IMR-90 (cell line): ENCODE data around the gene CD276. TPM values are rescaled to one million over a fixed set of nuclear protein-coding genes. Genes with fewer than 3 reads are reported as not detected.

Experiments
- ATAC-seq: fragments of 200-7000 bp; cut with Tn5 transposase; 2 replicates; pipeline ENCODE4 v1.9.1; 2020; ENCODE audit warnings: low read depth, mild to moderate bottlenecking, moderate library complexity
- BruUV-seq: library from RNA; stranded (reverse); fragments of 400-500 nt; replicated peaks from 2 replicates; lab custom pipeline; 2021; lab: Mats Ljungman, UMichigan
- CTCF ChIA-PET: fragments of 300-600 bp; formaldehyde crosslinking; extraction: SDS; loops from one replicate; lab custom pipeline; 2021; ENCODE audit warnings: antibody characterized with exemption; lab: Yijun Ruan, JAX
- POLR2A ChIA-PET: fragments of 300-600 bp; sonication (Branson Sonifier 250); formaldehyde crosslinking; loops from one replicate; lab custom pipeline; 2022; ENCODE audit warnings: antibody characterized with exemption; ENCODE audit not compliant: unreplicated experiment; lab: Charles Lee
- DNase-seq: peaks from one replicate; pipeline ENCODE4 v3.0.0; 2013
- H2AFZ ChIP-seq: replicated peaks from 2 replicates; pipeline ENCODE3; 2013; ENCODE audit warnings: low read length, mild to moderate bottlenecking; ENCODE audit not compliant: poor library complexity
- H2AK5ac ChIP-seq: 2 replicates; pipeline ENCODE4 v1.6.1; 2013; ENCODE audit warnings: low read depth, low read length, inconsistent platforms
- H2AK9ac ChIP-seq: replicated peaks from 2 replicates; pipeline ENCODE3; 2013; ENCODE audit warnings: mild to moderate bottlenecking, low read depth, low read length, moderate library complexity; ENCODE audit not compliant: poor library complexity
- H2BK120ac ChIP-seq: 2 replicates; pipeline ENCODE4 v1.6.1; 2013; ENCODE audit warnings: low read depth, low read length, inconsistent platforms
- H2BK15ac ChIP-seq: 3 replicates; pipeline ENCODE4 v1.6.1; 2013; ENCODE audit warnings: low read depth, low read length, inconsistent platforms
- H2BK20ac ChIP-seq: 2 replicates; pipeline ENCODE4 v1.6.1; 2013; ENCODE audit warnings: low read depth, mild to moderate bottlenecking, inconsistent platforms, low read length, moderate library complexity
- H2BK5ac ChIP-seq: 2 replicates; pipeline ENCODE4 v1.6.1; 2013; ENCODE audit warnings: mild to moderate bottlenecking, low read depth, low read length, inconsistent platforms; ENCODE audit not compliant: poor library complexity, severe bottlenecking
- H3K14ac ChIP-seq: replicated peaks from 2 replicates; pipeline ENCODE4 v1.6.1; 2013; ENCODE audit warnings: low read depth, low read length, inconsistent platforms
- H3K18ac ChIP-seq: 2 replicates; pipeline ENCODE4 v1.6.1; 2013; ENCODE audit warnings: low read depth, low read length, control low read depth
- H3K23ac ChIP-seq: 2 replicates; pipeline ENCODE4 v1.6.1; 2013; ENCODE audit warnings: low read depth, low read length, inconsistent platforms
- H3K27ac ChIP-seq: 2 replicates; pipeline ENCODE4 v1.5.1; 2013; ENCODE audit warnings: mild to moderate bottlenecking, control low read depth, low read length; ENCODE audit not compliant: insufficient read depth
- H3K27me3 ChIP-seq: 2 replicates; pipeline ENCODE4 v1.6.1; 2013; ENCODE audit warnings: low read length; ENCODE audit not compliant: control insufficient read depth, insufficient read depth
- H3K36me3 ChIP-seq: 2 replicates; pipeline ENCODE4 v1.6.1; 2013; ENCODE audit warnings: low read length, mixed read lengths; ENCODE audit not compliant: control insufficient read depth, insufficient read depth
- H3K4ac ChIP-seq: 2 replicates; pipeline ENCODE4 v1.6.1; 2013; ENCODE audit warnings: low read depth, low read length, inconsistent platforms
- H3K4me1 ChIP-seq: 2 replicates; pipeline ENCODE4 v1.6.1; 2013; ENCODE audit warnings: low read length, mixed read lengths; ENCODE audit not compliant: control insufficient read depth, insufficient read depth
- H3K4me2 ChIP-seq: 2 replicates; pipeline ENCODE4 v1.6.1; 2013; ENCODE audit warnings: low read depth, mild to moderate bottlenecking, control low read depth, low read length, moderate library complexity
- H3K4me3 ChIP-seq: 2 replicates; pipeline ENCODE4 v1.5.1; 2013; ENCODE audit warnings: low read depth, mild to moderate bottlenecking, control low read depth, low read length, moderate library complexity; ENCODE audit not compliant: insufficient read depth
- H3K56ac ChIP-seq: 2 replicates; pipeline ENCODE4 v1.6.1; 2013; ENCODE audit warnings: low read length, inconsistent platforms; ENCODE audit not compliant: insufficient read depth; ENCODE audit errors: extremely low read depth
- H3K79me1 ChIP-seq, 2 experiments: 2 replicates each; pipeline ENCODE4 v1.6.1; 2013; ENCODE audit warnings: low read length in 2 of 2, inconsistent platforms in 1 of 2, low read depth in 1 of 2
- H3K9ac ChIP-seq: 2 replicates; pipeline ENCODE4 v1.6.1; 2013; ENCODE audit warnings: low read depth, low read length, control low read depth
- H3K9me1 ChIP-seq: 2 replicates; pipeline ENCODE4 v1.6.1; 2013; ENCODE audit warnings: low read length, inconsistent platforms; ENCODE audit not compliant: insufficient read depth
- H3K9me3 ChIP-seq: 2 replicates; pipeline ENCODE4 v1.6.1; 2013; ENCODE audit warnings: low read length; ENCODE audit not compliant: control insufficient read depth, insufficient read depth
- H4K20me1 ChIP-seq: 2 replicates; pipeline ENCODE4 v1.6.1; 2013; ENCODE audit warnings: low read length, inconsistent platforms; ENCODE audit not compliant: insufficient read depth
- H4K5ac ChIP-seq: 2 replicates; pipeline ENCODE4 v1.6.1; 2013; ENCODE audit warnings: mild to moderate bottlenecking, low read depth, low read length, control low read depth
- H4K8ac ChIP-seq, 2 experiments: 2 replicates each; pipeline ENCODE4 v1.6.1; 2013; ENCODE audit warnings: low read depth in 2 of 2, low read length in 2 of 2, control low read depth in 1 of 2, inconsistent platforms in 1 of 2
- H4K91ac ChIP-seq: 2 replicates; pipeline ENCODE4 v1.6.1; 2013; ENCODE audit warnings: low read depth, low read length, inconsistent platforms; ENCODE audit not compliant: insufficient read depth
- BHLHE40 ChIP-seq: fragments of 150-350 bp; IDR thresholded peaks from 2 replicates; pipeline ENCODE4 v1.6.1; 2016; ENCODE audit warnings: mild to moderate bottlenecking, low read depth, low read length
- CEBPB ChIP-seq: IDR thresholded peaks from 2 replicates; pipeline ENCODE4 v1.6.1; 2012; ENCODE audit warnings: low read depth, low read length, improper control_type of control experiment
- CHD1 ChIP-seq: IDR thresholded peaks from 2 replicates; pipeline ENCODE4 v1.6.1; 2012; ENCODE audit warnings: low read depth, low read length, improper control_type of control experiment
- FOS ChIP-seq: fragments of 150-350 bp; IDR thresholded peaks from 2 replicates; pipeline ENCODE4 v1.6.1; 2016; ENCODE audit warnings: low read depth, low read length
- MAFK ChIP-seq: IDR thresholded peaks from 2 replicates; pipeline ENCODE4 v1.6.1; 2012; ENCODE audit warnings: low read depth, low read length, improper control_type of control experiment
- MAZ ChIP-seq: IDR thresholded peaks from 2 replicates; pipeline ENCODE4 v1.6.1; 2012; ENCODE audit warnings: low read depth, mild to moderate bottlenecking, low read length, improper control_type of control experiment, moderate library complexity, borderline replicate concordance
- MXI1 ChIP-seq: IDR thresholded peaks from 2 replicates; pipeline ENCODE4 v1.6.1; 2012; ENCODE audit warnings: low read depth, mild to moderate bottlenecking, low read length, moderate library complexity, borderline replicate concordance
- NFE2L2 ChIP-seq: fragments of 150-350 bp; IDR thresholded peaks from 2 replicates; pipeline ENCODE4 v1.6.1; 2016; ENCODE audit warnings: low read depth, mild to moderate bottlenecking, low read length
- POLR2A ChIP-seq: IDR thresholded peaks from 2 replicates; pipeline ENCODE4 v1.6.1; 2012; ENCODE audit warnings: mild to moderate bottlenecking, low read depth, low read length
- RAD21 ChIP-seq: IDR thresholded peaks from 2 replicates; pipeline ENCODE4 v1.6.1; 2012; ENCODE audit warnings: low read length, improper control_type of control experiment
- RCOR1 ChIP-seq: IDR thresholded peaks from 2 replicates; pipeline ENCODE4 v1.6.1; 2012; ENCODE audit warnings: mild to moderate bottlenecking, low read length, improper control_type of control experiment; ENCODE audit not compliant: insufficient replicate concordance
- RFX5 ChIP-seq: IDR thresholded peaks from 2 replicates; pipeline ENCODE4 v1.8.0; 2012; ENCODE audit warnings: low read depth, mild to moderate bottlenecking, low read length, moderate library complexity
- SMC3 ChIP-seq: fragments of 150-350 bp; IDR thresholded peaks from 2 replicates; pipeline ENCODE4 v1.6.1; 2016; ENCODE audit warnings: low read depth, mild to moderate bottlenecking, antibody characterized with exemption, low read length, moderate library complexity
- WGBS, 2 experiments: methylation state at CpG; one replicate each; pipeline versions ENCODE4 v1.1.5 to v1.1.7; 2013; ENCODE audit warnings: missing lambda C conversion rate in 2 of 2; ENCODE audit not compliant: insufficient read length in 1 of 2; ENCODE audit errors: extremely low coverage in 2 of 2; 5-methylcytosine and 5-hydroxymethylcytosine counted together
- dilution Hi-C: fragments of 300-500 bp; cut with HindIII; formaldehyde crosslinking; loops from one replicate; pipeline ENCODE4 v1.14.3; 2018; ENCODE audit warnings: low sequenced_read_pairs; ENCODE audit not compliant: unreplicated experiment
- in situ Hi-C: fragments of 300-500 bp; cut with MboI; formaldehyde crosslinking; loops from 3 replicates; pipeline ENCODE4 v1.14.3; 2019; ENCODE audit warnings: low sequenced_read_pairs, inconsistent platforms, mixed read lengths
- intact Hi-C: fragments of 100-400 bp; cut with micrococcal nuclease; formaldehyde crosslinking; loops from 2 replicates; pipeline ENCODE4 v1.10.0; 2022
- polyA plus RNA-seq, 3 experiments: library from polyadenylated mRNA; depleted of rRNA; stranded (reverse); fragments of >200 nt; gene quantifications; 2 replicates each; pipeline ENCODE4 v1.2.3, GENCODE V29; 2012; ENCODE audit warnings: low replicate concordance in 1 of 3
- total RNA-seq: library from RNA; depleted of rRNA; stranded (reverse); fragments of >200 nt; gene quantifications from 2 replicates; pipeline ENCODE4 v1.2.3, GENCODE V29; 2012
- TF ChIP-seq, protein P1 (sequence below): fragments of 150-350 bp; IDR thresholded peaks from 2 replicates; pipeline ENCODE4 v1.6.1; 2016; ENCODE audit warnings: low read depth, mild to moderate bottlenecking, low read length, moderate library complexity, borderline replicate concordance
- TF ChIP-seq, protein P2 (sequence below): fragments of 150-350 bp; IDR thresholded peaks from 2 replicates; pipeline ENCODE4 v1.6.1; 2017; ENCODE audit warnings: mild to moderate bottlenecking, antibody characterized with exemption, low read length, low read depth

The CD276 gene
- total and polyA plus RNA-seq, 2 of the 4 experiments (the other 2 are of a cell fraction), result 30.8 to 149 TPM

DNA sequence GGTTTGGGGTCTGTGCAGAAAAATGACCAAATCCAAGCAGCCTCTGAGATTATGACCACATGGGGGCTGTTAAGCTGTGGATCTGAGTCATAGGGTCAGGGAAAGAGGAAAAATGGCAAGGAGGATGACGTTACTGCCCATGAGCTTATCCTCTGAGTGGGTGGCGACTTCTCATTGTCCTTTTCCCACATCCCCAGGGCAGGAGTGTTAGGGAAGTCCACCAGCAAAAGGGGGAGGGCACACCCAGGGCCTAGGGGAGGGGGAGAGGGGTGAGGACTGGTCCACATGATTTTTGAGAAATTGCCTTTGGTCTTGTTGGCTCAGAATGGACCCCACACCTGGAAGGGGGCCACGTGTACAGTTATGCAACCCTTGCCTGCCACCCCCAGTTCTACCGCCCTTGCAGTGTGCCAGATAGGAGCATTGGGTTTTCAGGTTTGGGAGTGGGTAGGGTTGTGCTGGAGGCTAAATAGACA lies 2.6 kb downstream of the CD276 start (continued):
- TF ChIP-seq FOS, result peak; percentile 83; the same call in 1 of the 2 replicates

DNA sequence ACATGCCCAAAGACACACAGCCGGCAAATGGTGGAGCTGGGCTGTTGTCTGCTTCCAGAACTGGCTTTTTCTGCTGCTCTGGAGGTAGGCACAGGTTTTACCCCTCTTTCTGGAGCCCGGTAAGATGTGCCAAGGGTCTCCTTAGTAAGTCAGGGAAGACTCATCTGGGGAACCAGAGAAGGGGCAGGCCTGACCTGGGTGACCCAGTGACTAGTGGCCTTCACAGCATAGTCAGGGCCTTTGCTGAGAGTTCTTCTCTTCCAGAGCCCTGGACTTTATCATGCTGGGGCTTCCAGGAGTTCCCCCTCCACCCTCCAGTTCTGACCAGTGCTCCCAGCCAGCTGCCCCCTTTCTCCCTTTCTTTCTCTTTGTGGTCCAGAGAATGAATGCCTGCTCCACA lies 3.2 kb downstream of the CD276 start:
- peak overlapping the region; percentile 35; the same call in 1 of the 2 replicates for H3K14ac ChIP-seq
- no peak overlapping the region for H4K5ac ChIP-seq
- dilution Hi-C loops, result no loop called here
- ChIA-PET POLR2A (no interaction called here), CTCF (interaction anchor here (0.9 to 3.0 kb wide), 3 partner anchors 10 to 17 kb away, joined by 3 to 10 read pairs (median 3); no protein-coding TSS in a partner anchor)
- WGBS, 2 experiments, result no CpG with 5 or more reads among the region's 2 CpGs
- no peak overlapping the region for H2BK120ac ChIP-seq
- no peak overlapping the region for H3K56ac ChIP-seq
- peaks cover 8 to 74% of the 10 kb centered on the region in 2 experiments for H3K79me1 ChIP-seq
- in situ Hi-C loops, result no loop called here
- H3K9ac ChIP-seq, result no peak overlapping the region
- no TSS peak for BruUV-seq
- H3K9me1 ChIP-seq, result peaks cover 54% of the 10 kb centered on the region
- peak overlapping the region; percentile 36; the same call in 1 of the 2 replicates for H3K27ac ChIP-seq
- H4K91ac ChIP-seq, result no peak overlapping the region
- no peaks in the 10 kb centered on the region for H3K9me3 ChIP-seq
- H3K4ac ChIP-seq, result peak overlapping the region; percentile 70
- H2AK9ac ChIP-seq, result peak overlapping the region; percentile 23
- no peak overlapping the region for H3K4me3 ChIP-seq
- no peak overlapping the region for H3K4me2 ChIP-seq
- DNase-seq (no peak), ATAC-seq (no peak)
- H2BK5ac ChIP-seq, result peak overlapping the region; percentile 21
- no peak overlapping the region for H3K18ac ChIP-seq
- H3K23ac ChIP-seq, result peak overlapping the region; percentile 48; the same call in 1 of the 2 replicates
- peak overlapping the region; percentile 69 for H2AK5ac ChIP-seq
- no peak overlapping the region for H2AFZ ChIP-seq
- H3K36me3 ChIP-seq, result no peaks in the 10 kb centered on the region
- H4K20me1 ChIP-seq, result peaks cover 61% of the 10 kb centered on the region
- intact Hi-C loops, result no loop called here
- H2BK15ac ChIP-seq, result peak overlapping the region; percentile 44; the same call in 1 of the 3 replicates
- peak overlapping the region in 1 of 2 experiments; percentile 39; a peak in 2 of 4 replicates for H4K8ac ChIP-seq
- H2BK20ac ChIP-seq, result no peak overlapping the region
- H3K27me3 ChIP-seq, result no peaks in the 10 kb centered on the region
- peaks cover 42% of the 10 kb centered on the region for H3K4me1 ChIP-seq
- TF ChIP-seq, protein P1, sequence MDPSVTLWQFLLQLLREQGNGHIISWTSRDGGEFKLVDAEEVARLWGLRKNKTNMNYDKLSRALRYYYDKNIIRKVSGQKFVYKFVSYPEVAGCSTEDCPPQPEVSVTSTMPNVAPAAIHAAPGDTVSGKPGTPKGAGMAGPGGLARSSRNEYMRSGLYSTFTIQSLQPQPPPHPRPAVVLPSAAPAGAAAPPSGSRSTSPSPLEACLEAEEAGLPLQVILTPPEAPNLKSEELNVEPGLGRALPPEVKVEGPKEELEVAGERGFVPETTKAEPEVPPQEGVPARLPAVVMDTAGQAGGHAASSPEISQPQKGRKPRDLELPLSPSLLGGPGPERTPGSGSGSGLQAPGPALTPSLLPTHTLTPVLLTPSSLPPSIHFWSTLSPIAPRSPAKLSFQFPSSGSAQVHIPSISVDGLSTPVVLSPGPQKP, result no peak
- TF ChIP-seq CHD1 (no peak), FOS (no peak), NFE2L2 (no peak), MXI1 (no peak), RFX5 (no peak), RAD21 (no peak), BHLHE40 (no peak), MAZ (no peak), MAFK (no peak), POLR2A (no peak), RCOR1 (no peak), CEBPB (no peak), SMC3 (no peak)
- TF ChIP-seq, protein P2, sequence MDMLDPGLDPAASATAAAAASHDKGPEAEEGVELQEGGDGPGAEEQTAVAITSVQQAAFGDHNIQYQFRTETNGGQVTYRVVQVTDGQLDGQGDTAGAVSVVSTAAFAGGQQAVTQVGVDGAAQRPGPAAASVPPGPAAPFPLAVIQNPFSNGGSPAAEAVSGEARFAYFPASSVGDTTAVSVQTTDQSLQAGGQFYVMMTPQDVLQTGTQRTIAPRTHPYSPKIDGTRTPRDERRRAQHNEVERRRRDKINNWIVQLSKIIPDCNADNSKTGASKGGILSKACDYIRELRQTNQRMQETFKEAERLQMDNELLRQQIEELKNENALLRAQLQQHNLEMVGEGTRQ, result no peak
